Liver (tissue), 3 donors: ENCODE data around the gene LRRTM3.

ENCODE experiments used
- RAD21 ChIP-seq, 2 donors: IDR thresholded peaks; 2 replicates each; pipeline ENCODE4 v1.6.1; 2016; ENCODE audit warnings: antibody characterized with exemption in 2 of 2, mild to moderate bottlenecking in 2 of 2
- TF ChIP-seq, protein P1 (sequence below): fragments of 150-350 bp; IDR thresholded peaks from 2 replicates; pipeline ENCODE4 v1.5.1; 2017; ENCODE audit warnings: improper control_type of control experiment, low read depth, low read length; ENCODE audit not compliant: missing input control
- TF ChIP-seq, protein P2 (sequence below): IDR thresholded peaks from 2 replicates; pipeline ENCODE4 v1.6.1; 2016; ENCODE audit warnings: antibody characterized with exemption
- donor health status: healthy.
- donor health status: healthy.

DNA sequence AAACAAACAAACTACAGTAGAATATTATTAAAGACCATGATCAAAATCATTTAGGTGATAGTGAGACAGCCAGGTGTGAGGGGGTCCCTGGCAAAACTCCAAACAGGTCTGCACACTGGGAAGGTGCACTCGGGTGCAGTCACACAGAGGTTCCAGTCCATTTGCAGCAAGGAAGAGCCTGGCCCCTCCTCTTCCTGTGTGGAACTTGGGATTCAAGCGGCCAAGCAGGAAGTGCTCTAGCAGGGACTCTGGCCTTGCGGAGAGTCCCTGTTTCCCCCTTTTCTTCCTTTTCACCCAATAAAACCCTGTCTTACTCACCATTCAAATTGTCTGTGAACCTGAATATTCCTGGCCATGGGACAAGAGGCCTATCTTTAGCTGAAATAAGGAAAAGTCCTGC, 181.8 kb downstream of the LRRTM3 start:
- TF ChIP-seq RAD21 (IDR thresholded peaks at IDR 0.05): no peak
- TF ChIP-seq, protein P1, sequence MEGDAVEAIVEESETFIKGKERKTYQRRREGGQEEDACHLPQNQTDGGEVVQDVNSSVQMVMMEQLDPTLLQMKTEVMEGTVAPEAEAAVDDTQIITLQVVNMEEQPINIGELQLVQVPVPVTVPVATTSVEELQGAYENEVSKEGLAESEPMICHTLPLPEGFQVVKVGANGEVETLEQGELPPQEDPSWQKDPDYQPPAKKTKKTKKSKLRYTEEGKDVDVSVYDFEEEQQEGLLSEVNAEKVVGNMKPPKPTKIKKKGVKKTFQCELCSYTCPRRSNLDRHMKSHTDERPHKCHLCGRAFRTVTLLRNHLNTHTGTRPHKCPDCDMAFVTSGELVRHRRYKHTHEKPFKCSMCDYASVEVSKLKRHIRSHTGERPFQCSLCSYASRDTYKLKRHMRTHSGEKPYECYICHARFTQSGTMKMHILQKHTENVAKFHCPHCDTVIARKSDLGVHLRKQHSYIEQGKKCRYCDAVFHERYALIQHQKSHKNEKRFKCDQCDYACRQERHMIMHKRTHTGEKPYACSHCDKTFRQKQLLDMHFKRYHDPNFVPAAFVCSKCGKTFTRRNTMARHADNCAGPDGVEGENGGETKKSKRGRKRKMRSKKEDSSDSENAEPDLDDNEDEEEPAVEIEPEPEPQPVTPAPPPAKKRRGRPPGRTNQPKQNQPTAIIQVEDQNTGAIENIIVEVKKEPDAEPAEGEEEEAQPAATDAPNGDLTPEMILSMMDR: no peak
- TF ChIP-seq, protein P2, sequence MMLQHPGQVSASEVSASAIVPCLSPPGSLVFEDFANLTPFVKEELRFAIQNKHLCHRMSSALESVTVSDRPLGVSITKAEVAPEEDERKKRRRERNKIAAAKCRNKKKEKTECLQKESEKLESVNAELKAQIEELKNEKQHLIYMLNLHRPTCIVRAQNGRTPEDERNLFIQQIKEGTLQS: no peak
